ENCODE results near the gene EML6. TPM values are rescaled to one million over a fixed set of nuclear protein-coding genes. Genes with fewer than 3 reads are reported as not detected.
A peak's percentile ranks its signal among the peaks of the same experiment; 100 is the strongest.

Gene EML6
- total RNA-seq, 1 experiment from 2014 or later: 0.77 TPM

- peaks cover 62% of the 10 kb centered on the region for H3K36me3 Mint-ChIP-seq (ENCODE audit: insufficient read depth, unreplicated experiment)
- H3K27ac Mint-ChIP-seq (ENCODE audit: low read depth, unreplicated experiment): peak overlapping the region; percentile 76
- no peak for TF ChIP-seq CTCF (IDR thresholded peaks at IDR 0.05; ENCODE audit: unreplicated experiment)
- peaks cover 37% of the 10 kb centered on the region for H3K4me1 Mint-ChIP-seq (ENCODE audit: insufficient read depth, unreplicated experiment)
- no peak for DNase-seq (ENCODE audit: unreplicated experiment)
- BruUV-seq (replicated peaks): no TSS peak
- ChIA-PET POLR2A (interaction anchor here (0.7 to 2.9 kb wide), 18 partner anchors 8 to 858 kb away, joined by 3 to 13 read pairs (median 4); partner anchors contain the start of gene RTN4), CTCF (interaction anchor here (0.7 to 2.6 kb wide), 5 partner anchors 9 to 79 kb away, joined by 3 to 17 read pairs (median 4); no protein-coding TSS in a partner anchor)
- H3K9me3 Mint-ChIP-seq (ENCODE audit: unreplicated experiment): no peaks in the 10 kb centered on the region
- H3K27me3 Mint-ChIP-seq (ENCODE audit: insufficient read depth, unreplicated experiment): no peaks in the 10 kb centered on the region
- intact Hi-C loops (cut with micrococcal nuclease): no loop called here
- H3K4me3 Mint-ChIP-seq (ENCODE audit: unreplicated experiment): no peak overlapping the region
Measured at GRCh38 chr2:54979321-54980044, 256.0 kb downstream of the EML6 start.

- TF ChIP-seq CTCF (IDR thresholded peaks at IDR 0.05; ENCODE audit: unreplicated experiment): no peak
- Mint-ChIP-seq H3K9me3 (ENCODE audit: unreplicated experiment) (no peaks in the 10 kb centered on the region), H3K4me1 (ENCODE audit: insufficient read depth, unreplicated experiment) (peaks cover 42% of the 10 kb centered on the region), H3K27ac (ENCODE audit: low read depth, unreplicated experiment) (peak overlapping the region; percentile 76), H3K36me3 (ENCODE audit: insufficient read depth, unreplicated experiment) (peaks cover 58% of the 10 kb centered on the region), H3K27me3 (ENCODE audit: insufficient read depth, unreplicated experiment) (no peaks in the 10 kb centered on the region), H3K4me3 (ENCODE audit: unreplicated experiment) (no peak overlapping the region)
- DNase-seq (ENCODE audit: unreplicated experiment): no peak
- ChIA-PET POLR2A (interaction anchor here (0.6 to 2.9 kb wide), 5 partner anchors 8 to 29 kb away, joined by 3 to 8 read pairs (median 4); no protein-coding TSS in a partner anchor), CTCF (interaction anchor here (0.9 kb wide), 1 partner anchor 30 kb away, joined by 3 read pairs; no protein-coding TSS in a partner anchor)
- intact Hi-C loops (cut with micrococcal nuclease): no loop called here
- BruUV-seq (replicated peaks): no TSS peak
Measured at GRCh38 chr2:54981385-54981784, 257.9 kb downstream of the EML6 start.

- DNase-seq (ENCODE audit: unreplicated experiment): peak; percentile 49
- CTCF ChIA-PET: interaction anchor here (0.6 to 1.4 kb wide), 2 partner anchors 15 to 69 kb away, joined by 3 to 4 read pairs; no protein-coding TSS in a partner anchor
- TF ChIP-seq CTCF (IDR thresholded peaks at IDR 0.05; ENCODE audit: unreplicated experiment): no peak
- Mint-ChIP-seq H3K9me3 (ENCODE audit: unreplicated experiment) (no peaks in the 10 kb centered on the region), H3K4me3 (ENCODE audit: unreplicated experiment) (peak overlapping the region; percentile 16), H3K4me1 (ENCODE audit: insufficient read depth, unreplicated experiment) (peaks cover 43% of the 10 kb centered on the region), H3K27ac (ENCODE audit: low read depth, unreplicated experiment) (peak overlapping the region; percentile 32), H3K27me3 (ENCODE audit: insufficient read depth, unreplicated experiment) (no peaks in the 10 kb centered on the region), H3K36me3 (ENCODE audit: insufficient read depth, unreplicated experiment) (peaks cover 53% of the 10 kb centered on the region)
- intact Hi-C loops (cut with micrococcal nuclease): no loop called here
- BruUV-seq (replicated peaks): no TSS peak
- POLR2A ChIA-PET: interaction anchor here (0.6 to 3.0 kb wide), 7 partner anchors 11 to 229 kb away, joined by 3 to 16 read pairs (median 4); no protein-coding TSS in a partner anchor
Measured at GRCh38 chr2:54983345-54984220, 260.1 kb downstream of the EML6 start.

GRCh38 chr2:54984476-54984875, 261.0 kb downstream of the EML6 start:
- H3K9me3 Mint-ChIP-seq (ENCODE audit: unreplicated experiment): no peaks in the 10 kb centered on the region
- H3K27me3 Mint-ChIP-seq (ENCODE audit: insufficient read depth, unreplicated experiment): no peaks in the 10 kb centered on the region
- CTCF ChIA-PET: interaction anchor here (0.7 to 1.4 kb wide), 3 partner anchors 14 to 56 kb away, joined by 3 read pairs; no protein-coding TSS in a partner anchor
- no peak overlapping the region for H3K4me3 Mint-ChIP-seq (ENCODE audit: unreplicated experiment)
- no peak for TF ChIP-seq CTCF (IDR thresholded peaks at IDR 0.05; ENCODE audit: unreplicated experiment)
- POLR2A ChIA-PET: interaction anchor here (0.7 to 3.0 kb wide), 6 partner anchors 11 to 29 kb away, joined by 3 to 16 read pairs (median 4); no protein-coding TSS in a partner anchor
- DNase-seq (ENCODE audit: unreplicated experiment): no peak
- H3K27ac Mint-ChIP-seq (ENCODE audit: low read depth, unreplicated experiment): no peak overlapping the region
- H3K36me3 Mint-ChIP-seq (ENCODE audit: insufficient read depth, unreplicated experiment): peaks cover 48% of the 10 kb centered on the region
- intact Hi-C loops (cut with micrococcal nuclease): no loop called here
- BruUV-seq (replicated peaks): no TSS peak
- peaks cover 43% of the 10 kb centered on the region for H3K4me1 Mint-ChIP-seq (ENCODE audit: insufficient read depth, unreplicated experiment)

All from MCF 10A (cell line).